ENCODE measurements around the gene VPS41.
"Not testable (repeated sequence)": the region's sequence is repeated elsewhere in the genome, so short reads cannot be mapped to it uniquely, and the experiment has no call there.

The VPS41 gene

GRCh38 chr7:38855867-38856266 lies 53.1 kb downstream of the VPS41 start:
- no peak overlapping the region for H3K27ac ChIP-seq (ENCODE audit: low read length)
- H3K4me3 ChIP-seq (ENCODE audit: low read depth in 1 of 2, low read length in 2 of 2): no peak overlapping the region
- no peaks in the 10 kb centered on the region for H3K9me3 ChIP-seq (ENCODE audit: insufficient read depth, low read length, severe bottlenecking)
- H3K4me2 ChIP-seq (ENCODE audit: insufficient read depth, low read length): no peak overlapping the region
- H3K4me1 ChIP-seq (ENCODE audit: insufficient read depth, low read length): no peaks in the 10 kb centered on the region
- TF ChIP-seq, protein P1, sequence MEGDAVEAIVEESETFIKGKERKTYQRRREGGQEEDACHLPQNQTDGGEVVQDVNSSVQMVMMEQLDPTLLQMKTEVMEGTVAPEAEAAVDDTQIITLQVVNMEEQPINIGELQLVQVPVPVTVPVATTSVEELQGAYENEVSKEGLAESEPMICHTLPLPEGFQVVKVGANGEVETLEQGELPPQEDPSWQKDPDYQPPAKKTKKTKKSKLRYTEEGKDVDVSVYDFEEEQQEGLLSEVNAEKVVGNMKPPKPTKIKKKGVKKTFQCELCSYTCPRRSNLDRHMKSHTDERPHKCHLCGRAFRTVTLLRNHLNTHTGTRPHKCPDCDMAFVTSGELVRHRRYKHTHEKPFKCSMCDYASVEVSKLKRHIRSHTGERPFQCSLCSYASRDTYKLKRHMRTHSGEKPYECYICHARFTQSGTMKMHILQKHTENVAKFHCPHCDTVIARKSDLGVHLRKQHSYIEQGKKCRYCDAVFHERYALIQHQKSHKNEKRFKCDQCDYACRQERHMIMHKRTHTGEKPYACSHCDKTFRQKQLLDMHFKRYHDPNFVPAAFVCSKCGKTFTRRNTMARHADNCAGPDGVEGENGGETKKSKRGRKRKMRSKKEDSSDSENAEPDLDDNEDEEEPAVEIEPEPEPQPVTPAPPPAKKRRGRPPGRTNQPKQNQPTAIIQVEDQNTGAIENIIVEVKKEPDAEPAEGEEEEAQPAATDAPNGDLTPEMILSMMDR (IDR thresholded peaks at IDR 0.05; ENCODE audit: borderline replicate concordance, extremely low read depth, low read length, poor library complexity, severe bottlenecking): no peak
- no peak for TF ChIP-seq EZH2 (IDR thresholded peaks at IDR 0.05; ENCODE audit: borderline replicate concordance, low read depth, low read length, severe bottlenecking)
- no peak overlapping the region for H3K9ac ChIP-seq (ENCODE audit: low read depth, low read length)
- no peaks in the 10 kb centered on the region for H3K79me2 ChIP-seq (ENCODE audit: insufficient read depth, low read length)
- peaks cover 3% of the 10 kb centered on the region; the same call in 1 of the 2 replicates for H3K36me3 ChIP-seq (ENCODE audit: insufficient read depth, low read length)
- ATAC-seq (ENCODE audit: insufficient read depth, low read depth) (no peak), DNase-seq (no peak)
- H3K27me3 ChIP-seq (ENCODE audit: insufficient read depth, low read length, poor library complexity): no peaks in the 10 kb centered on the region
- no peak overlapping the region for H2AFZ ChIP-seq (ENCODE audit: low read depth, low read length)
- H4K20me1 ChIP-seq (ENCODE audit: insufficient read depth, low read length): no peaks in the 10 kb centered on the region

- no peak for ATAC-seq (ENCODE audit: insufficient read depth, low read depth)
- no peaks in the 10 kb centered on the region for H3K27me3 ChIP-seq (ENCODE audit: insufficient read depth, low read length, poor library complexity)
- no peak overlapping the region for H2AFZ ChIP-seq (ENCODE audit: low read depth, low read length)
- no peak for DNase-seq
- H3K9ac ChIP-seq (ENCODE audit: low read depth, low read length): no peak overlapping the region
- H3K36me3 ChIP-seq (ENCODE audit: insufficient read depth, low read length): 0 out of 2 replicates have a peak, but pooled peaks cover under 1% of the 10 kb centered on the region
- no peaks in the 10 kb centered on the region for H3K9me3 ChIP-seq (ENCODE audit: insufficient read depth, low read length, severe bottlenecking)
- TF ChIP-seq, protein P1 (IDR thresholded peaks at IDR 0.05; ENCODE audit: borderline replicate concordance, extremely low read depth, low read length, poor library complexity, severe bottlenecking): no peak
- TF ChIP-seq EZH2 (IDR thresholded peaks at IDR 0.05; ENCODE audit: borderline replicate concordance, low read depth, low read length, severe bottlenecking): no peak
- no peak overlapping the region for H3K27ac ChIP-seq (ENCODE audit: low read length)
- H4K20me1 ChIP-seq (ENCODE audit: insufficient read depth, low read length): no peaks in the 10 kb centered on the region
- no peaks in the 10 kb centered on the region for H3K4me1 ChIP-seq (ENCODE audit: insufficient read depth, low read length)
- no peak overlapping the region for H3K4me2 ChIP-seq (ENCODE audit: insufficient read depth, low read length)
- no peak overlapping the region for H3K4me3 ChIP-seq (ENCODE audit: low read depth in 1 of 2, low read length in 2 of 2)
- no peaks in the 10 kb centered on the region for H3K79me2 ChIP-seq (ENCODE audit: insufficient read depth, low read length)
Observed at GRCh38 chr7:38855386-38855785, 53.6 kb downstream of the VPS41 start.

GRCh38 chr7:38854947-38855346 lies 54.0 kb downstream of the VPS41 start:
- not testable (repeated sequence) for ATAC-seq (ENCODE audit: insufficient read depth, low read depth); H4K20me1 ChIP-seq (ENCODE audit: insufficient read depth, low read length); H3K4me2 ChIP-seq (ENCODE audit: insufficient read depth, low read length); H3K79me2 ChIP-seq (ENCODE audit: insufficient read depth, low read length); H3K4me1 ChIP-seq (ENCODE audit: insufficient read depth, low read length); H3K36me3 ChIP-seq (ENCODE audit: insufficient read depth, low read length); H3K9ac ChIP-seq (ENCODE audit: low read depth, low read length); H3K27ac ChIP-seq (ENCODE audit: low read length); H3K4me3 ChIP-seq (ENCODE audit: low read depth in 1 of 2, low read length in 2 of 2); DNase-seq; H3K9me3 ChIP-seq (ENCODE audit: insufficient read depth, low read length, severe bottlenecking); H3K27me3 ChIP-seq (ENCODE audit: insufficient read depth, low read length, poor library complexity); H2AFZ ChIP-seq (ENCODE audit: low read depth, low read length)

GRCh38 chr7:38851321-38851720 lies 57.7 kb downstream of the VPS41 start:
- no peaks in the 10 kb centered on the region for H3K27me3 ChIP-seq (ENCODE audit: insufficient read depth, low read length, poor library complexity)
- H3K79me2 ChIP-seq (ENCODE audit: insufficient read depth, low read length): no peaks in the 10 kb centered on the region
- H3K36me3 ChIP-seq (ENCODE audit: insufficient read depth, low read length): no peaks in the 10 kb centered on the region
- no peak overlapping the region for H2AFZ ChIP-seq (ENCODE audit: low read depth, low read length)
- no peaks in the 10 kb centered on the region for H3K4me1 ChIP-seq (ENCODE audit: insufficient read depth, low read length)
- no peaks in the 10 kb centered on the region for H3K9me3 ChIP-seq (ENCODE audit: insufficient read depth, low read length, severe bottlenecking)
- no peak overlapping the region for H3K4me3 ChIP-seq (ENCODE audit: low read depth in 1 of 2, low read length in 2 of 2)
- ATAC-seq (ENCODE audit: insufficient read depth, low read depth): no peak
- DNase-seq: no peak
- no peak for TF ChIP-seq EZH2 (IDR thresholded peaks at IDR 0.05; ENCODE audit: borderline replicate concordance, low read depth, low read length, severe bottlenecking)
- TF ChIP-seq, protein P1 (IDR thresholded peaks at IDR 0.05; ENCODE audit: borderline replicate concordance, extremely low read depth, low read length, poor library complexity, severe bottlenecking): no peak
- H4K20me1 ChIP-seq (ENCODE audit: insufficient read depth, low read length): no peaks in the 10 kb centered on the region
- no peak overlapping the region for H3K4me2 ChIP-seq (ENCODE audit: insufficient read depth, low read length)
- H3K9ac ChIP-seq (ENCODE audit: low read depth, low read length): no peak overlapping the region
- no peak overlapping the region for H3K27ac ChIP-seq (ENCODE audit: low read length)

Data from DND-41 (cell line).